Activated CD4-positive, alpha-beta T cell treated with anti-CD3 and anti-CD28 coated beads for 36 hours (primary cell): ENCODE measurements around the gene ATF1. TPM values are rescaled to one million over a fixed set of nuclear protein-coding genes. Genes with fewer than 3 reads are reported as not detected.

Source experiments
- ATAC-seq: fragments of 200-7000 bp; cut with Tn5 transposase; one replicate; pipeline ENCODE4 v1.10.0; 2021; ENCODE audit warnings: mild to moderate bottlenecking, moderate library complexity
- CTCF ChIA-PET: fragments of 350-600 bp; sonication (Branson Sonifier 250); formaldehyde crosslinking; loops from one replicate; lab custom pipeline; 2021; ENCODE audit warnings: antibody characterized with exemption; lab: Charles Lee
- POLR2A ChIA-PET: fragments of 350-600 bp; sonication (Branson Sonifier 250); formaldehyde crosslinking; loops from one replicate; lab custom pipeline; 2021; ENCODE audit warnings: antibody characterized with exemption, inconsistent platforms; lab: Charles Lee
- DNase-seq: peaks from one replicate; pipeline ENCODE4 v3.0.0-alpha.2; 2020
- H3K27ac Mint-ChIP-seq: one replicate; pipeline ENCODE4 v1.8.0; 2021; ENCODE audit warnings: mixed read lengths
- H3K27me3 Mint-ChIP-seq: one replicate; pipeline ENCODE4 v1.8.0; 2021; ENCODE audit warnings: mixed read lengths
- H3K36me3 Mint-ChIP-seq: one replicate; pipeline ENCODE4 v1.8.0; 2021; ENCODE audit warnings: low read depth, mixed read lengths
- H3K4me1 Mint-ChIP-seq: one replicate; pipeline ENCODE4 v1.8.0; 2021; ENCODE audit warnings: mixed read lengths
- H3K4me3 Mint-ChIP-seq: one replicate; pipeline ENCODE4 v1.8.0; 2021; ENCODE audit warnings: mild to moderate bottlenecking, moderate library complexity, mixed read lengths
- H3K9me3 Mint-ChIP-seq: one replicate; pipeline ENCODE4 v1.8.0; 2021; ENCODE audit warnings: low read depth, mixed read lengths
- intact Hi-C, 2 experiments: fragments of 100-400 bp; cut with DNase I in 1 of 2; cut with micrococcal nuclease in 1 of 2; formaldehyde crosslinking; loops; one replicate each; pipeline versions ENCODE4 v1.14.2 to v1.15.1; 2022 to 2024; cut with DNase I, micrococcal nuclease
- total RNA-seq, 2 experiments: library from RNA; stranded (reverse); gene quantifications; one replicate each; pipeline ENCODE4 v1.2.3, GENCODE V29; 2021

The ATF1 gene
- 10 to 100 TPM; 53.0 to 67.3 TPM for total RNA-seq

- peak within 1 kb of the TSS; percentile 95 for H3K4me3 Mint-ChIP-seq
- no peaks in the 10 kb centered on the region for H3K27me3 Mint-ChIP-seq
- peak; percentile 89 for ATAC-seq
- H3K36me3 Mint-ChIP-seq: peaks cover 9% of the 10 kb centered on the region
- peaks cover 38% of the 10 kb centered on the region for H3K4me1 Mint-ChIP-seq
- H3K27ac Mint-ChIP-seq: peak within 1 kb of the TSS; percentile 97
- intact Hi-C loops: loop anchor here (1.0 to 5.0 kb wide), 16 partner anchors 61 to 678 kb away; partner anchors contain the start of genes CSRNP2 (in 1 of the 2), DIP2B (in 1 of the 2), LARP4 (in 1 of the 2) and POU6F1 (in 1 of the 2)
- DNase-seq: peak; percentile 94
- ChIA-PET CTCF (interaction anchor here (0.6 to 3.2 kb wide), 12 partner anchors 9 to 936 kb away, joined by 3 to 26 read pairs (median 3); partner anchors contain the start of genes DIP2B and NCKAP5L), POLR2A (interaction anchor here (0.5 to 3.3 kb wide), 6 partner anchors 15 to 606 kb away, joined by 3 to 22 read pairs (median 4); partner anchors contain the start of genes DAZAP2, DIP2B and SLC11A2)
- H3K9me3 Mint-ChIP-seq: peaks cover 5% of the 10 kb centered on the region
Measured at GRCh38 chr12:50763639-50764285, at the start of gene ATF1. Gene ATF1, plus strand, starts transcription at chr12:50764101. Its CDS starts 16,045 bp downstream, at chr12:50780146.

GRCh38 chr12:50715174-50715573 lies 48.7 kb upstream of the ATF1 start:
- no peaks in the 10 kb centered on the region for H3K27me3 Mint-ChIP-seq
- H3K9me3 Mint-ChIP-seq: no peaks in the 10 kb centered on the region
- intact Hi-C loops: no loop called here
- H3K4me3 Mint-ChIP-seq: no peak overlapping the region
- ATAC-seq (no peak), DNase-seq (no peak)
- CTCF ChIA-PET: interaction anchor here (0.6 to 1.6 kb wide), 7 partner anchors 13 to 639 kb away, joined by 3 to 4 read pairs (median 3); no protein-coding TSS in a partner anchor
- H3K36me3 Mint-ChIP-seq: peaks cover 21% of the 10 kb centered on the region
- POLR2A ChIA-PET: no interaction called here
- H3K27ac Mint-ChIP-seq: no peak overlapping the region
- no peaks in the 10 kb centered on the region for H3K4me1 Mint-ChIP-seq

- CTCF ChIA-PET: no interaction called here
- DNase-seq (no peak), ATAC-seq (no peak)
- Mint-ChIP-seq H3K4me3 (no peak overlapping the region), H3K9me3 (no peaks in the 10 kb centered on the region), H3K27me3 (no peaks in the 10 kb centered on the region), H3K36me3 (peaks cover 41% of the 10 kb centered on the region), H3K27ac (no peak overlapping the region), H3K4me1 (no peaks in the 10 kb centered on the region)
- POLR2A ChIA-PET: interaction anchor here (0.6 kb wide), 1 partner anchor 251 kb away, joined by 10 read pairs; no protein-coding TSS in a partner anchor
- intact Hi-C loops: no loop called here
Measured at GRCh38 chr12:50718760-50719159, 45.1 kb upstream of the ATF1 start.

GRCh38 chr12:50720085-50720484 lies 43.8 kb upstream of the ATF1 start:
- Mint-ChIP-seq H3K4me1 (no peaks in the 10 kb centered on the region), H3K9me3 (no peaks in the 10 kb centered on the region), H3K27ac (no peak overlapping the region), H3K36me3 (peaks cover 45% of the 10 kb centered on the region), H3K4me3 (no peak overlapping the region), H3K27me3 (no peaks in the 10 kb centered on the region)
- ATAC-seq (no peak), DNase-seq (no peak)
- CTCF ChIA-PET: no interaction called here
- intact Hi-C loops: no loop called here
- POLR2A ChIA-PET: no interaction called here

- H3K4me3 Mint-ChIP-seq: no peak overlapping the region
- ChIA-PET POLR2A (no interaction called here), CTCF (no interaction called here)
- H3K27ac Mint-ChIP-seq: no peak overlapping the region
- no peaks in the 10 kb centered on the region for H3K9me3 Mint-ChIP-seq
- intact Hi-C loops: no loop called here
- H3K27me3 Mint-ChIP-seq: no peaks in the 10 kb centered on the region
- peaks cover 45% of the 10 kb centered on the region for H3K36me3 Mint-ChIP-seq
- DNase-seq (no peak), ATAC-seq (no peak)
- no peaks in the 10 kb centered on the region for H3K4me1 Mint-ChIP-seq
Measured at GRCh38 chr12:50720501-50720900, 43.4 kb upstream of the ATF1 start.

- intact Hi-C loops: no loop called here
- DNase-seq: no peak
- Mint-ChIP-seq H3K27me3 (no peaks in the 10 kb centered on the region), H3K36me3 (peaks cover 50% of the 10 kb centered on the region), H3K27ac (no peak overlapping the region), H3K4me3 (no peak overlapping the region), H3K9me3 (no peaks in the 10 kb centered on the region), H3K4me1 (no peaks in the 10 kb centered on the region)
- ChIA-PET POLR2A (no interaction called here), CTCF (interaction anchor here (1.5 kb wide), 1 partner anchor 15 kb away, joined by 4 read pairs; no protein-coding TSS in a partner anchor)
- no peak for ATAC-seq
Measured at GRCh38 chr12:50723865-50724264, 40.0 kb upstream of the ATF1 start.

- H3K36me3 Mint-ChIP-seq: peaks cover 47% of the 10 kb centered on the region
- ChIA-PET CTCF (interaction anchor here (0.6 to 1.5 kb wide), 2 partner anchors 14 to 614 kb away, joined by 3 to 4 read pairs; no protein-coding TSS in a partner anchor), POLR2A (interaction anchor here (0.6 kb wide), 2 partner anchors 42 to 1956 kb away, joined by 3 read pairs; no protein-coding TSS in a partner anchor)
- H3K27ac Mint-ChIP-seq: no peak overlapping the region
- DNase-seq (no peak), ATAC-seq (no peak)
- intact Hi-C loops: no loop called here
- H3K9me3 Mint-ChIP-seq: no peaks in the 10 kb centered on the region
- no peaks in the 10 kb centered on the region for H3K27me3 Mint-ChIP-seq
- H3K4me3 Mint-ChIP-seq: no peak overlapping the region
- no peaks in the 10 kb centered on the region for H3K4me1 Mint-ChIP-seq
Measured at GRCh38 chr12:50725011-50725942, 38.6 kb upstream of the ATF1 start.

GRCh38 chr12:50727466-50727865 lies 36.4 kb upstream of the ATF1 start:
- H3K27me3 Mint-ChIP-seq: no peaks in the 10 kb centered on the region
- no peaks in the 10 kb centered on the region for H3K4me1 Mint-ChIP-seq
- no peak overlapping the region for H3K27ac Mint-ChIP-seq
- ChIA-PET POLR2A (interaction anchor here (0.6 kb wide), 1 partner anchor 42 kb away, joined by 3 read pairs; no protein-coding TSS in a partner anchor), CTCF (interaction anchor here (1.2 kb wide), 1 partner anchor 13 kb away, joined by 4 read pairs; no protein-coding TSS in a partner anchor)
- no peak overlapping the region for H3K4me3 Mint-ChIP-seq
- no peaks in the 10 kb centered on the region for H3K9me3 Mint-ChIP-seq
- intact Hi-C loops: no loop called here
- DNase-seq (no peak), ATAC-seq (no peak)
- H3K36me3 Mint-ChIP-seq: peaks cover 50% of the 10 kb centered on the region

GRCh38 chr12:50728417-50728816 lies 35.5 kb upstream of the ATF1 start:
- Mint-ChIP-seq H3K36me3 (peaks cover 44% of the 10 kb centered on the region), H3K4me3 (no peak overlapping the region), H3K27me3 (no peaks in the 10 kb centered on the region), H3K9me3 (no peaks in the 10 kb centered on the region), H3K27ac (no peak overlapping the region), H3K4me1 (no peaks in the 10 kb centered on the region)
- CTCF ChIA-PET: interaction anchor here (0.6 to 1.2 kb wide), 4 partner anchors 14 to 661 kb away, joined by 3 to 4 read pairs (median 4); no protein-coding TSS in a partner anchor
- DNase-seq: no peak
- POLR2A ChIA-PET: no interaction called here
- no peak for ATAC-seq
- intact Hi-C loops: no loop called here

- Mint-ChIP-seq H3K27me3 (no peaks in the 10 kb centered on the region), H3K36me3 (peaks cover 40% of the 10 kb centered on the region), H3K27ac (no peak overlapping the region), H3K4me1 (no peaks in the 10 kb centered on the region), H3K4me3 (no peak overlapping the region), H3K9me3 (no peaks in the 10 kb centered on the region)
- ChIA-PET POLR2A (no interaction called here), CTCF (interaction anchor here (0.6 kb wide), 1 partner anchor 534 kb away, joined by 4 read pairs; no protein-coding TSS in a partner anchor)
- DNase-seq: no peak
- intact Hi-C loops: no loop called here
- ATAC-seq: no peak
Measured at GRCh38 chr12:50728841-50729240, 35.1 kb upstream of the ATF1 start.

GRCh38 chr12:50732591-50732990 lies 31.3 kb upstream of the ATF1 start:
- Mint-ChIP-seq H3K9me3 (no peaks in the 10 kb centered on the region), H3K36me3 (peaks cover 36% of the 10 kb centered on the region), H3K4me1 (no peaks in the 10 kb centered on the region), H3K27me3 (no peaks in the 10 kb centered on the region), H3K27ac (no peak overlapping the region), H3K4me3 (no peak overlapping the region)
- ChIA-PET POLR2A (no interaction called here), CTCF (interaction anchor here (0.9 kb wide), 1 partner anchor 8 kb away, joined by 3 read pairs; no protein-coding TSS in a partner anchor)
- no peak for ATAC-seq
- DNase-seq: no peak
- intact Hi-C loops: loop anchor here in 1 of 2 experiments (10.0 kb wide), 1 partner anchor 228 kb away; the partner anchor contains the start of gene DIP2B
